Measurements from ENCODE around the gene STAC3. TPM values are rescaled to one million over a fixed set of nuclear protein-coding genes. Genes with fewer than 3 reads are reported as not detected.
A peak's percentile ranks its signal among the peaks of the same experiment; 100 is the strongest.
"Not testable (repeated sequence)": the region's sequence is repeated elsewhere in the genome, so short reads cannot be mapped to it uniquely, and the experiment has no call there.

The STAC3 gene
- total RNA-seq, result 1 to 10 TPM; 1.4 to 2.2 (median 1.7) TPM

GRCh38 chr12:57250956-57251355 is at the start of gene STAC3:
STAC3 (minus strand) TSS chr12:57251187; CDS start chr12:57249636, 1,551 bp downstream.
- peaks cover 13% of the 10 kb centered on the region for H3K36me3 Mint-ChIP-seq (ENCODE audit: insufficient read depth)
- no peaks in the 10 kb centered on the region for H3K27me3 Mint-ChIP-seq (ENCODE audit: low read depth)
- no peaks in the 10 kb centered on the region for H3K4me1 Mint-ChIP-seq (ENCODE audit: low read depth)
- no peaks in the 10 kb centered on the region for H3K9me3 Mint-ChIP-seq
- H3K4me3 Mint-ChIP-seq, result no peak within 1 kb of the TSS
- ATAC-seq (no peak), DNase-seq (no peak)

- peaks cover 54% of the 10 kb centered on the region for H3K36me3 Mint-ChIP-seq (ENCODE audit: insufficient read depth)
- no peak overlapping the region for H3K4me3 Mint-ChIP-seq
- H3K27me3 Mint-ChIP-seq (ENCODE audit: low read depth), result no peaks in the 10 kb centered on the region
- no peaks in the 10 kb centered on the region for H3K4me1 Mint-ChIP-seq (ENCODE audit: low read depth)
- H3K9me3 Mint-ChIP-seq, result no peaks in the 10 kb centered on the region
- DNase-seq (no peak), ATAC-seq (no peak)
Observed at GRCh38 chr12:57299514-57300016, 48.6 kb upstream of the STAC3 start.

GRCh38 chr12:57296291-57296690 is 45.3 kb upstream of the STAC3 start:
- no peaks in the 10 kb centered on the region for H3K4me1 Mint-ChIP-seq (ENCODE audit: low read depth)
- H3K27me3 Mint-ChIP-seq (ENCODE audit: low read depth), result no peaks in the 10 kb centered on the region
- DNase-seq (no peak), ATAC-seq (no peak)
- H3K9me3 Mint-ChIP-seq, result no peaks in the 10 kb centered on the region
- H3K4me3 Mint-ChIP-seq, result no peak overlapping the region
- peaks cover 53% of the 10 kb centered on the region for H3K36me3 Mint-ChIP-seq (ENCODE audit: insufficient read depth)

DNA sequence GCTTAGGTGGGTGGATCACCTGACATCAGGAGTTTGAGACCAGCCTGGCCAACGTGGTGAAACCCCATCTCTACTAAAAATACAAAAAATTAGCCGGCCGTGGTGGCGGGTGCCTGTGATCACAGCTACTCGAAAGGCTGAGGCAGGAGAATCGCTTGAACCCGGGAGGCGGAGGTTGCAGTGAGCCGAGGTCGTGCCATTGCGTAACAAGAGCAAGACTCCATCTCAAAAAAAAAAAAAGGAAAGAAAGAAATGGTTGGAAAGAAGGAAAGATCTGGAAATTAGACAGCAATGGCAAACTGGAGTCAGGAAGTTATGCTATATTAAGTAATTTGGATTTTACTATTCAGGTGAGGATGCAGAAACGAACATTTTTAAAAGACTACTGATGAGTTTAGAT is 31.1 kb upstream of the STAC3 start:
- DNase-seq; H3K9me3 Mint-ChIP-seq; H3K4me3 Mint-ChIP-seq; H3K27me3 Mint-ChIP-seq (ENCODE audit: low read depth); ATAC-seq: not testable (repeated sequence)
- Mint-ChIP-seq H3K36me3 (ENCODE audit: insufficient read depth) (peaks cover 39% of the 10 kb centered on the region), H3K4me1 (ENCODE audit: low read depth) (peaks cover 24% of the 10 kb centered on the region)

GRCh38 chr12:57280211-57281062 is 29.4 kb upstream of the STAC3 start:
- H3K4me1 Mint-ChIP-seq (ENCODE audit: low read depth), result peaks cover 24% of the 10 kb centered on the region
- ATAC-seq, result peak; percentile 99 to 100
- H3K27me3 Mint-ChIP-seq (ENCODE audit: low read depth), result no peaks in the 10 kb centered on the region
- peak overlapping the region; percentile 51 for H3K4me3 Mint-ChIP-seq
- peaks cover 46% of the 10 kb centered on the region for H3K36me3 Mint-ChIP-seq (ENCODE audit: insufficient read depth)
- H3K9me3 Mint-ChIP-seq, result no peaks in the 10 kb centered on the region
- DNase-seq, result peak; percentile 65

DNA sequence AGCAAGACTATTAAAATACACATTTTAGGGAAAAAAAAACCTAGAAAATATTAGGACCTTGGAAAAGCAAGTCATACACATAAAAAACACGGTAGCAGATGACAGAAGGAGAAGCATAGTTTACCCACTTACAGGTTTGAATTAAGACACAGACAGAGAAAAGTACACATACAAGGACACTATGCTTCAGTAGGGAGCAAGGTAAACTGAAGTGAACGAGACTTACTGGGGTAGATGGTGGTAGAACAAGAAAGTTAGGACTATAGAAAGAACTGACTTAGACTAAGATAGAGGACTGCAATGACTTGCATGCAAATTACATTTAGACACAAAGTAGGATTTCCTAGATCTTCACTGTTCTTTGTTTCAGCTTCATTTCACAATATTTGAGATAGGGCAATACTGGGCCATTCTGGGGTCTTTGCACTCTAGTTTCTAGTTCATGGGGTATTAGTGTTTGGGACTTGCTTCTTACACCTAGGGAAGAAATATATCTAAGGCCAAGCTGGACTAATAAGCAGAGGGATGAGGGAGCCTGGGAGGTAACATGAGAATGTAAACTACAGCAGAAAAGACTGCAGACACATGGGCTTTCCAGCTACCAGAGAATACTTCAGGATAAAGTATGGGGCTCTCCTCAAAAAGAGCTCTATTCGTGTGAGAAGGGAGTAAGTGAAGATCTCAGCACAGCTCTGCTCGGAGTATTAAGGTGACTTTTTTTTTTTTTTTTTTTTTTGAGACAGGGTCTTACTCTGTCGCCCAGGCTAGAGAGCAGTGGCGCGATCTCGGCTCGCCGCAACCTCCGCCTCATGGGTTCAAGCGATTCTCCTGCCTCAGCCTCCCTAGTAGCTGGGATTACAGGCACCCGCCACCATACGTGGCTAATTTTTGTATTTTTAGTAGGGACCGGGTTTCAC is 27.7 kb upstream of the STAC3 start:
- peaks cover 24% of the 10 kb centered on the region for H3K4me1 Mint-ChIP-seq (ENCODE audit: low read depth)
- ATAC-seq (no peak), DNase-seq (no peak)
- H3K4me3 Mint-ChIP-seq, result no peak overlapping the region
- H3K36me3 Mint-ChIP-seq (ENCODE audit: insufficient read depth), result peaks cover 48% of the 10 kb centered on the region
- no peaks in the 10 kb centered on the region for H3K27me3 Mint-ChIP-seq (ENCODE audit: low read depth)
- H3K9me3 Mint-ChIP-seq, result no peaks in the 10 kb centered on the region

- no peak overlapping the region for H3K4me3 Mint-ChIP-seq
Observed at GRCh38 chr12:57276935-57277563, 26.1 kb upstream of the STAC3 start.

GRCh38 chr12:57276233-57276632 is 25.2 kb upstream of the STAC3 start:
- Mint-ChIP-seq H3K4me1 (ENCODE audit: low read depth) (peaks cover 24% of the 10 kb centered on the region), H3K36me3 (ENCODE audit: insufficient read depth) (peaks cover 41% of the 10 kb centered on the region)
- not testable (repeated sequence) for H3K4me3 Mint-ChIP-seq; DNase-seq; ATAC-seq; H3K27me3 Mint-ChIP-seq (ENCODE audit: low read depth); H3K9me3 Mint-ChIP-seq

More at GRCh38 chr12:57276935-57277563, 26.1 kb upstream of the STAC3 start:
- H3K27me3 Mint-ChIP-seq (ENCODE audit: low read depth), result no peaks in the 10 kb centered on the region
- peaks cover 44% of the 10 kb centered on the region for H3K36me3 Mint-ChIP-seq (ENCODE audit: insufficient read depth)
- no peaks in the 10 kb centered on the region for H3K9me3 Mint-ChIP-seq
- ATAC-seq (no peak), DNase-seq (no peak)
- peaks cover 24% of the 10 kb centered on the region for H3K4me1 Mint-ChIP-seq (ENCODE audit: low read depth)

- ATAC-seq (no peak), DNase-seq (no peak)
- Mint-ChIP-seq H3K9me3 (no peaks in the 10 kb centered on the region), H3K36me3 (ENCODE audit: insufficient read depth) (peaks cover 44% of the 10 kb centered on the region), H3K4me3 (no peak overlapping the region), H3K27me3 (ENCODE audit: low read depth) (no peaks in the 10 kb centered on the region), H3K4me1 (ENCODE audit: low read depth) (peaks cover 2% of the 10 kb centered on the region)
Observed at GRCh38 chr12:57273516-57273915, 22.5 kb upstream of the STAC3 start.

GRCh38 chr12:57272337-57273151 is 21.6 kb upstream of the STAC3 start:
- Mint-ChIP-seq H3K4me3 (no peak overlapping the region), H3K36me3 (ENCODE audit: insufficient read depth) (peaks cover 43% of the 10 kb centered on the region), H3K9me3 (no peaks in the 10 kb centered on the region), H3K27me3 (ENCODE audit: low read depth) (no peaks in the 10 kb centered on the region), H3K4me1 (ENCODE audit: low read depth) (peaks cover 4% of the 10 kb centered on the region)
- ATAC-seq (no peak), DNase-seq (no peak)

GRCh38 chr12:57270966-57271470 is 20.0 kb upstream of the STAC3 start:
- no peak overlapping the region for H3K4me3 Mint-ChIP-seq
- peaks cover 4% of the 10 kb centered on the region for H3K4me1 Mint-ChIP-seq (ENCODE audit: low read depth)
- H3K36me3 Mint-ChIP-seq (ENCODE audit: insufficient read depth), result peaks cover 37% of the 10 kb centered on the region
- no peak for DNase-seq
- no peaks in the 10 kb centered on the region for H3K9me3 Mint-ChIP-seq
- ATAC-seq, result no peak
- no peaks in the 10 kb centered on the region for H3K27me3 Mint-ChIP-seq (ENCODE audit: low read depth)

DNA sequence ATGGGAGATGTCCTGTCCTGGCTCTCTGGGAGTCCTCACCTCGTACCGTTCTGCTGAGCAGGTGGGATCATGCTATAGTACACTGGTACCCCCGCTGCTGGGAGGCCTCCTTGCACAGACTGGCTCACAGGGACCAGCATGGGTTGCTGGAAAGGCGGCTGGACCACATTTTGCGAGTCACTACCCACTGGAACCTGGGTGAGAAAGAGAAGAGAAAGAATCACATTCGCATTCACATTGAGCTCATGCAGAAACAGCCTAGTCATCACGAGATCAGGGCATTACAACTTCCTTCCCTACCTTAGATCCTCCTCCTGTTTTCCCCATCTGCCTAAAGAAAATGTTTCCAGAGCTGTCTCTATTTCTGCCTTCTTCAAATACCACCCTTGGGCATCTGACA is 17.3 kb upstream of the STAC3 start:
- Mint-ChIP-seq H3K27me3 (ENCODE audit: low read depth) (no peaks in the 10 kb centered on the region), H3K4me1 (ENCODE audit: low read depth) (peaks cover 4% of the 10 kb centered on the region), H3K4me3 (no peak overlapping the region), H3K9me3 (no peaks in the 10 kb centered on the region), H3K36me3 (ENCODE audit: insufficient read depth) (peaks cover 38% of the 10 kb centered on the region)
- ATAC-seq (peak; percentile 73 to 82), DNase-seq (no peak)

DNA sequence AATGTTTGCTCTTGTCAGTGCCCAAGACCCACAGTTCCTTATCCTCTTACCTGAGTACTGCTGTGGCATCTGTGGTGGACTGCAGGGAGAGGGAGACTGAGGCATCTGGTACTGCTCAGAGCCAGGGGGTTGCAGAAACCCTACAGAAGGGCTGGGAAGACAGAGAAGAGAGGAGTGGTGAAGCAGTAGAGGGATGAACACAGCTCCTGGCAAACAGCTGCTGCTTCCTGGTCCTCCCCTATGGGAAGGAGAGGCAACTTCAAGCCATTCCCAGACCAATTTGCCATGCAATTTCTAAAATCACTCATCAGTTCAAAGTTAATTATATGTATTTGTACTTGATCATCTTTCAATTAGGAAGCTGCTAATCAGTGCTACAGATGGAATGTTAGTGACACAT is 15.7 kb upstream of the STAC3 start:
- ATAC-seq (no peak), DNase-seq (no peak)
- H3K9me3 Mint-ChIP-seq, result no peaks in the 10 kb centered on the region
- H3K27me3 Mint-ChIP-seq (ENCODE audit: low read depth), result no peaks in the 10 kb centered on the region
- peaks cover 39% of the 10 kb centered on the region for H3K36me3 Mint-ChIP-seq (ENCODE audit: insufficient read depth)
- H3K4me3 Mint-ChIP-seq, result no peak overlapping the region
- peaks cover 4% of the 10 kb centered on the region for H3K4me1 Mint-ChIP-seq (ENCODE audit: low read depth)

All from activated T-cell treated with anti-CD3 and anti-CD28 coated beads, Interleukin-2, amount 50 U/mL, for 4 hours (primary cell).